MM.1S (cell line): ENCODE results near the gene MCU.

ENCODE experiments used
- EZH2 ChIP-seq: fragments of 300-600 bp; sonication (generic); optimal IDR thresholded peaks from 2 replicates; pipeline ENCODE3; 2017; ENCODE audit warnings: low read depth, mild to moderate bottlenecking, antibody characterized with exemption, low read length, mixed read lengths
- TF ChIP-seq, protein P1 (sequence below): fragments of 300-600 bp; sonication (generic); IDR thresholded peaks from 2 replicates; pipeline ENCODE4 v1.5.1; 2016; ENCODE audit warnings: antibody characterized with exemption, low read length, mixed read lengths

DNA sequence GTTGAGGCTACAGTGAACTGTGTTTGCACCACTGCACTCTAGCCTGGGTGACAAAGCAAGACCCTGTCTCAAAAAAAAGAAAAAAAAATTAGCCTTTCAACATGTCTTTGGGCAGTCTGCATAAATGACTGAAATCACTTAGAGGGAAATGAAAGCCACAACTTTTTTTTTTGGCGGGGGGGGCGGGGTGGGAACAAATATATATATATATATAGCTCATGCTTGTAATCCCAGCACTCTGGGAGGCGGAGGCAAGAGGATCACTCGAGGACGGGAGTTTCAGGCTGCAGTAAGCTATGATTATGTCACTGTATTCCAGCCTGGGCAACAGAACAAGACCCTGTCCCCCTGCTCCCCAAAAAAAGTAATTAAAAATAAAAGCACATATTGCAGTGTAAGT lies 42.7 kb upstream of the MCU start:
- TF ChIP-seq EZH2, result no peak
- TF ChIP-seq, protein P1, sequence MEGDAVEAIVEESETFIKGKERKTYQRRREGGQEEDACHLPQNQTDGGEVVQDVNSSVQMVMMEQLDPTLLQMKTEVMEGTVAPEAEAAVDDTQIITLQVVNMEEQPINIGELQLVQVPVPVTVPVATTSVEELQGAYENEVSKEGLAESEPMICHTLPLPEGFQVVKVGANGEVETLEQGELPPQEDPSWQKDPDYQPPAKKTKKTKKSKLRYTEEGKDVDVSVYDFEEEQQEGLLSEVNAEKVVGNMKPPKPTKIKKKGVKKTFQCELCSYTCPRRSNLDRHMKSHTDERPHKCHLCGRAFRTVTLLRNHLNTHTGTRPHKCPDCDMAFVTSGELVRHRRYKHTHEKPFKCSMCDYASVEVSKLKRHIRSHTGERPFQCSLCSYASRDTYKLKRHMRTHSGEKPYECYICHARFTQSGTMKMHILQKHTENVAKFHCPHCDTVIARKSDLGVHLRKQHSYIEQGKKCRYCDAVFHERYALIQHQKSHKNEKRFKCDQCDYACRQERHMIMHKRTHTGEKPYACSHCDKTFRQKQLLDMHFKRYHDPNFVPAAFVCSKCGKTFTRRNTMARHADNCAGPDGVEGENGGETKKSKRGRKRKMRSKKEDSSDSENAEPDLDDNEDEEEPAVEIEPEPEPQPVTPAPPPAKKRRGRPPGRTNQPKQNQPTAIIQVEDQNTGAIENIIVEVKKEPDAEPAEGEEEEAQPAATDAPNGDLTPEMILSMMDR, result no peak
